Measurements from ENCODE around the gene NCKAP5.

NCKAP5 gene

DNA sequence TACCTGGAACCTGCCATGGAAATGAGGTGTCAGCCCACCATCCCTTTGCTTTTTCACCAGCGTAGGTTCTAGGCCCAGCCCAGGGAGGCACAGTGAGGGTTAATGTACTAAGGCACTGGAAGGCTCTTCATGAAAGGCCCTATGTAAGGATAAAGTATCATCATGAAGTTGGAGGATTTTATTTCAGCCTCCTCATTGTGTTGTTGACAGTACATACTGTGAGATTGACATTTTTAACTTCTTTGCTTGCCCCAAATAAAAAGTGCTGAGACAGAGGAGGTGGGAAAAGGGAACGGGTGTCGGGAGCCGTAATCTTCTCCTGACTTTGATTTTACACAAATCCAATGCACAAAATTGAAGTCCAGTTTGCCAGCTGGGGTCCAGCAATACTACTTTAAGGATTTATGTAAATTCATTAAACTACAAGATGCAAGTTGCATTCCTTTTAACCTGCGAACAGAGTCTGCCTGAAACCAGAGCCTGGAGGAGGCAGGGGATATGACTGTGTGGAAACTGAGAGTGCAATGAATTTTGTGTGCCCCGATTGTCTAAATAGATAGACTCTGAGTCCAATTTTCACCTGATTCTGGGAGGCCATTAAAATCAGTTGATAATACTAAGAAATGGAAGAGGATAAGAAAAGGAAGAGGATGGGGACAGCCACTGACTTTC lies 5.4 kb upstream of the NCKAP5 start:
- no peak for DNase-seq

DNA sequence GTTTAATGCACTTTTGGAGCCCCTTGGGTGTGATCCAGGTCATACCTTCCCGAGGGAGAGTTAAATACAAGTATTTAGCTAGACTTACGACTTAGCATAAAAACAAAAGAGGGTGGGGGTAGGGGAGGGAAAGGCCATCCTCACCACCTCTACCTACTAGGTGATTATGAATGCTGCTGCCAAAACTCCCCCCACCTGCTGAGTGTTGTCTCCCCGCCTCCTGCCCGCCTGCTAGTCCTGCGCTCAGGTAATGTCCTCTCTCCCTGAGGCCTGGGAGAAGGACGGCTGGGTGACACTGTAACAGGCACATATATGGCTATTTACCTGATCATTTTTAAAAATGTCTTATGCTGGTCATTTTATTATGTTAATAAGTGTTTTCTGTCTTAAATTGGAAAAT lies 3.0 kb upstream of the NCKAP5 start:
- no peak for DNase-seq

DNA sequence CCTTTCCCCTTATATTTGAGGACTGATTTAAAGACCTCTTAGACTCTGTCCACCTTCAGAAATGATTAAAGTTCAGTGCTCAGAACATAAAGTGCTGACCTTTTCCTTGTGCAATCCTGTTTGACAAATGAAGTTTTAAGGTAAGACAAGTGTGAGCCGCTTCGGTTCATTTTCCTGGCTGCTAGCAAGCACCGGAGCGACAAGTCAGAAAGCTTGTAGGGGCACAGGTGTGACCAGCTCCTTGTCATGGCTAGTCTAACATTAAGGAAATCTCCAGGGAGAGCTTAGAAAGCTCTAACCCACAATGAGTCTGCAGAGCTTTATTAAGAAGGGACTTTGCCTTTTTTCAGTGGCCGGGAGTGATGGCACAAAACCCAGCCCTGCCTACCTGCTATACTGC lies 2.3 kb upstream of the NCKAP5 start:
- no peak for DNase-seq

GRCh38 chr2:133569286-133569830 lies 1.1 kb upstream of the NCKAP5 start:
- no peak for DNase-seq

GRCh38 chr2:133568598-133568997 lies 335 bp upstream of the NCKAP5 start:
- DNase-seq, result no peak

GRCh38 chr2:133562558-133562957 lies 5.7 kb downstream of the NCKAP5 start:
- DNase-seq, result no peak

- DNase-seq, result peak in 1 of 2 experiments; percentile 39
Measured at GRCh38 chr2:133561045-133561852, 7.0 kb downstream of the NCKAP5 start.

DNA sequence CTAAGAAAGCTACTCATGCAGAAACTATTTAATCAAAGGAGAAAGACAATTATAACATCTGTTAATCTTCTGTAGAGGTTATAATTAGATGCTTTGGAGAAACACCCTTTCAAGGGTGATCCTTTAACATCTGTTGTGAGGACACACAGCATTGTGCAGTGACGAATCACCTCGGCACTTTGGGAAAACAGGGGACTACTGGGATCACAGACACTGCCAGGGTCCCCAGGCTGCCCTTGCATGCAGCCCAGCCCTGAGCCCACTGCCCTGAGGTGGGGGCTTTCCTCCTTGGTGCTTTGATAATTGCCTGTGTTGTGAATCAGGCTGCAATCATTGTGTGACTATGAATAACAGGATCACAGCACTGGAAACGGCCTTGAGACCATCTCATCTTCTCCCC lies 10.6 kb downstream of the NCKAP5 start:
- no peak for DNase-seq

DNA sequence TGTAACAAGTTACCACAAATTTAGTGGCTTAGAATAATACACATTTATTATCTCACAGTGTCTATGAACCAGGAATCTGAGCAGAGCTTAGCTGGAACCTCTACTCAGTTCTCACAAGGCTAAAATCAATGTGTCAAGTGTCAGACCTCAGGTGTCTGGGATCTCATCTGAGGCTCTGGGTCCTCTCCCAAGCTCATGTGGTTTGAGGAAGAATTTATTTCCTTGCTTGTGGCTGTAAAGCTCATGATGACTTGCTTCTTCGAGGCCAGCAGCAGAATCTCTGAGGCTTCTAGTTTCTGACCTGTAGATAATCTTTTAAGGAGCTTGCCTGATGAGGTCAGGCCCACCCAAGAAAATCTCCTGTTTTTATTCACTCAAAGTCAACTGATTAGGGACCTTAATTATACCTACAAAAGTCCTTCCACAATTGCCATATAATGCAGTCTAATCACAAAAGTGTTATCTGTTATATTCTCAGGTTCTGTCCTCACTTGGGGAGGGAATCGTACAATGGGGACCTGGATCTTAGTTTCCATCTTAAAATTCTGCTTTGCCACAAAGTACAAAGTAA lies 14.3 kb downstream of the NCKAP5 start:
- DNase-seq, result no peak

- DNase-seq, result no peak
Measured at GRCh38 chr2:133553251-133553650, 15.0 kb downstream of the NCKAP5 start.

- no peak for DNase-seq
Measured at GRCh38 chr2:133552821-133553220, 15.4 kb downstream of the NCKAP5 start.

DNA sequence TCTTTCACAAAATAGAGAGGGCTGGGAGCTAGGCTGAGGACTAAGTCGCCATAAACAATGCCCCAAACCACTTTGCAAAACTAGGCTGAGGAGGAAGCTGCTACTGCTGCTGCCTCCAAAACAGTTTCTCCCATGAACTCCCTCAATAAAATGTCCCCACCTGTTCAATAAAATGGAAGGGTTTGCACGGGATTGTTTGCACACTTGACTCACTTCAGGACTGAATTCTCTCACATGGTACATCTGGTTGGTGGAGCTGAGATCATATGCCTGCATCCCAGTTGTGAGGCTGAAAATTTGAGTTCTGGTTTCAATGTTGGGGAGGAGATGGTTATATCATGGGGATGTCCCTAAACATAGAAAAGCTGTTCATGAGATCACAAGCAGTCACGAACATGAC lies 26.5 kb downstream of the NCKAP5 start:
- DNase-seq, result no peak

GRCh38 chr2:133541376-133541775 lies 26.9 kb downstream of the NCKAP5 start:
- DNase-seq, result no peak

- no peak for DNase-seq
Measured at GRCh38 chr2:133532919-133533318, 35.3 kb downstream of the NCKAP5 start.

DNA sequence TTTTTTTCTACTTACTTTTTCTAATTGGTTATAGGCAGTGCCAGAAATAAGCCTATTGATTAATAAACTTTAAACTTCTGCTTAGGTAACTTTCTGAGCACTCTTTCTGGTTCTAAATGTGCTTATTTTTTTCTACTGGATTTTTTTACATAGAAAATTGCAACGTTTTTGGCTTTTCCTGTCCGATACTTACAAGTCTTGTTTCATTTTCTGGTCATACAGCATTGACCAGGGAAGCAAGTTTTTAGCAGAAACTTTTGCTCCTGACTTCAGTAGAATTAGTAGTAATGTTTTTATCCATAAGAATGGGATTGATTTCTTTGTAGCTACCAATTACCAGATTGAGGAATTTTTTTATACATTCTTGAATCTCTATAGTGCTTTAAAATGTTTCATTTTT lies 36.9 kb downstream of the NCKAP5 start:
- no peak for DNase-seq

GRCh38 chr2:133530645-133531044 lies 37.6 kb downstream of the NCKAP5 start:
- DNase-seq, result no peak

GRCh38 chr2:133526530-133527300 lies 41.5 kb downstream of the NCKAP5 start:
- DNase-seq, result no peak

GRCh38 chr2:133525613-133526529 lies 42.4 kb downstream of the NCKAP5 start:
- DNase-seq, result no peak

DNA sequence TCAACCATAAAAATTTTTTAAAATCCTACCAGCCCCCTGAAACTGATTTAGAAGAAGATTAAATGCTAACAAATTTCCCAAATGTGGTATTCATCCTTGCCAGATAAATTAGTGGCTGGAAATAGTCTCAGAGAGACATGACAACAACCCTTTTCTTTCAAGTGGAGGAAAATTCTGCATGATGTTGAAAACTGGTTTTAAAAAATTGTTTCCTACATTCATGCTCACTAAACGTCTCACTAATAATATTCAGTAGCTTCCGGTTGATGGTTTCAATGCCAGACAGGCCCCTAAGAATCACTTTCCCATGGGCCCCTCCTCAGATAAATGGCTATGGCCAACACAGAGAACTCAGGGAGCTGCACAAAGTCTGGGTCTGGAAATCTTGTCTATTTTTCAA lies 43.2 kb downstream of the NCKAP5 start:
- no peak for DNase-seq

GRCh38 chr2:133523406-133523805 lies 44.9 kb downstream of the NCKAP5 start:
- no peak for DNase-seq

DNA sequence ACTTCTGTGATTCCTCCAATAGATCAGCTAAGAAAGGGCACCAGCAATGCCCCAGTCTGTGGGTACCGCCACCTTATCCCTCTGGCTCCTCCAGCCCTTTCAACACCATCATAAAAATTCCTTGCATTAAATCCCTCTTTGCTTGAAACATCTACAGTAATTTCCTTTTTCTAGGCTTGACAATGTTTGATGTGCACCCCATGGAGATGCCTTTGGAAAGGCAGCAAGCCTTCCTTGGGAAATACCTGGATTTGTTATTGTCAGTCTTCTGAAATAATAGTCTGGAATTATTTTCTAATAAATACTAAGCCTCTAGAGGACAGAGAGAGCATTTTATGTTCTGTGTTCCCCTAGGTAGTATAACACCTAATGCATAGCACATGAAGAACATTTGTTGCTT lies 46.1 kb downstream of the NCKAP5 start:
- no peak for DNase-seq

DNA sequence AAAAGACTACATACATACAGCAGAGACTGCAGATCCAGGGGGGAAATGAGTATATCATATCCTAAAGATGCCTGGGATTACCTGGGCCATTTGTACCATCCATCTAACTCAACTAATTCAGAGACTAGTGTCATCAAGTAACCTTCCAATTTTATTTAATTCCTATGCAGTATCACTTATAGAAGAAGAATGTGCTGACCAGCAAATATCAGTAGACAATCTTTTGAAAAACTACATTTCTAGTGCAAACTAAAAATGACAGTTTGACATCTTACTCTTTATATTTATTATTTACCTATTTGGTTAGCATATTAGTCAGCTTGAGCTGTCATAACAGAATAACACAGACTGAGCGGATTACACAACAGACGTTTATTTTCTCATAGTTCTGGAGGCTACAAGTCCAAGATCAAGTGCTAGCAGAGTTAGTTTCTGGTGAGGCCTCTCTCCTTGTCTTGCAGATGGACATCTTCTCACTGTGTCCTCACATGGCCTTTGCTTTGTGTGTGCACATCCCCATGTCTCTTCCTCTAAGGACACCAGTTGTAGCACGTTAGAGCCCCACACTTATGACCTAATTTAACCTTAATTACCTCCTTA lies 47.0 kb downstream of the NCKAP5 start:
- DNase-seq, result no peak

Measured in NCI-H446 (cell line).